Stimulated activated CD4-positive, alpha-beta T cell treated with anti-CD3 and anti-CD28 coated beads, Interleukin-12 subunit alpha, Interleukin-12 subunit beta, amount 100 ng/mL, for 24 hours (primary cell): ENCODE measurements around the gene PANX3.

ENCODE experiments used
- DNase-seq, 2 experiments: peaks; one replicate each; pipeline ENCODE4 v3.0.0-alpha.2; 2020; ENCODE audit warnings: low read depth in 2 of 2

PANX3 gene

DNA sequence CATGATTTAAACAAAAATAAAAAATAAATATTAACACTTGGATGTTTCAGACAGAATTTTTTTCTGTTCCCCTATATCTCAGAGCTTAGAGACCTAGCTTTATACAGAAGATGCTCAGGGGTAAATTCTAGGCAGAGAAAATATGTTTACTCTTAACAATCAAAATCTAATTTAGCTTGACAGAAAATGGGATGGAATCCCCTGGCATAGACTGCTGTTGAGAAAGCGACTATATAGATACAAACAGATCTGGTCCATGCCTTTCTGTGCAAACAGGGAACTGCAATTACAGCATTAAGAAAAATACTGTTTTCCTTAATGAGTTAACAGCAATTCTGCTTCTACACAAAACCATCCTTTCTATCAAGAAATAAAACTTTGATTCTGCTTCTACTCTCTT, 47.8 kb downstream of the PANX3 start:
- DNase-seq, result no peak

DNA sequence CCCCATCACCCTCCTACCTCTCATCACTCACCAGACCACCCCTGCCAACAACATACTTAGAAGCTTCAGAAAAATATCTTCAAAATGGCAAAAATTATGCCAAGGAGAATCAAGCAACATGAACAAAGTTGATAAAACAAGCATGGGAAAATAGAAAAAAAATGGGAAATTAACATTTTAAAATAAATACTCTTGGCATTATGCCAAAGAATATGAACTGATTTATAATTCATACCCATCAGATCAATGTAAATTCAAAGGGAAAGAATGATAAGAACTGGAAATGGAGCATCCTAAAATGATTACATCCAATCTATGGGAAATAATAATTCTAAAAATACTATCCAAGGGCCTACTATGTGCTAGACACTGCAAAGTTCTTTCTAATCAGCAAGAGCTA, 50.3 kb downstream of the PANX3 start:
- DNase-seq, result no peak

DNA sequence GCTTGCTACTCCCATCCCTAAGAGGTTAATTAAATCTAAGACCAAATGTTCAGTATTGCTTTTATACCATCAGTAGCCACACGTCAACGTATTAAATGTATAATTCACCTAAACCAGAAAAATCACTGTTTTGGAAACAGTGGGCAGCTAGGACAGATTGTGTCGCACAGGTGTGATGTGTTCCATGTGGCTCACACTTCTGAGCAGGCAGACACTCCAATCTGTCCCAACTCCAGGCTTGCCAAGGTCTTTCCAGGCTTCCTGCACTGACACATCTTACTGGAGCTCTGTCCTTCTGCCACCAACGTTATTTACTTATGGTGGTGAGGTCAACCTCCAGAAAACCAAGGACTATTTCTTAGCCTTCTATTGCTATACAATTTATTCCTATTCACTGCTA, 50.9 kb downstream of the PANX3 start:
- no peak for DNase-seq

GRCh38 chr11:124663861-124664260, 52.6 kb downstream of the PANX3 start:
- DNase-seq, result no peak

DNA sequence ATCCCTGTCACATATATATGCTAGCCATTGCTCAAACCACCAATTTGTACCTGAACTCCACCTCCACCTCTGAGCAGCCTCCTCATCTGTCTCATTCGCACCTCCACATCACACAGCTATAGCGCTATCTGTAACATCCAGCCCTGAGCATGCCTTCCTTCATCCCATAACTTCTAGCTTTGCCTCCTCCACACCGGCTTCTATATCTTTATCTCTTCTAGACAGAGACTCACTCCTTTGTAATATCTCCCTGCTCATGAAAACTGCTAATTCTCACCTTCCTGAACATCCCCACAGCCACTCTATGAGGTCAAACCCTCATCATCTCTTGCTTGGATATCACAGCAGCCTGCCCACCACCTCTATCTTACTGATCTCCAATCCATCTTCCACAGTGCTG, 56.4 kb downstream of the PANX3 start:
- DNase-seq, result no peak

DNA sequence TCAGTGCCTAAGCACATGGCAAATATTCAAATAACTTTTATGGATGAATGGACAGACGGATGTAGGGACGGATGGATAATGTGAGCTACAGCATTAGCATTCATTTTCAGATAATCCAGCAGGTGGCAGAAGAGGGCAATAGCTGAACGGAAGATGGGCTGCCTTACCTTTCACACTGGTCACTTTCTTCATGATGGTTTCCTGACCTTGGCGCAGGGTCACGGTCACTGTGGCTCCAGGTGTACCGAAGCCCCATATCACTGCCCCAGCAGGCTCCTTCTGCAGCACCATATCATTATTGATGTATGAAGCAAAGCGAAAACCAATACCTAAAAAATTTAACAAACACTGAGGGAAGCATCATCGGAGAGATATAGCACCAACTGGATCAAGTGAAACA, 58.0 kb downstream of the PANX3 start:
- DNase-seq, result no peak
